Middle frontal gyrus (tissue), 1 donor: Measurements from ENCODE around the gene CELF4.
A peak's percentile ranks its signal among the peaks of the same experiment; 100 is the strongest.

Source experiments
- DNase-seq: peaks from one replicate; pipeline ENCODE4 v3.0.0-alpha.2; 2015; ENCODE audit warnings: low spot score; ENCODE audit errors: extremely low spot score

The CELF4 gene

DNA sequence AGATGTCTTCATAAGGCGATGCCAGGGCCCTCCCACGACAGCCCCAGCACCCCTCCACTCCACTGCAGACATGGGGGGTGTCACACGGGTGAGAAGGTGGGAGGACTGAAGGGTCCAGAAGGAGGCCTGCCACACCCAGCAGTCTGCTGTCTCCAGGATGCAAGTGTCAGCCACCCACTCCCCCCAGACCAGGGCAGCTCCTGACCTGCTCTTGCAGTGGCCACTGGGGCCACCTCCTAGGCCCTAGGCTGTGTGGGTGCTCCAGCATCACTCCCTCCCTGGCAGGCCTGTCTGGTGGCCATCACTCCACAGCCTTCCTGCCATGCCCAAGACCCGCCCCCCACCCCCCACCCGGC, 171.0 kb downstream of the CELF4 start:
- DNase-seq, result no peak

- peak; percentile 62 for DNase-seq
These were observed 171.5 kb downstream of the CELF4 start for GRCh38 chr18:37393945-37394609.

DNA sequence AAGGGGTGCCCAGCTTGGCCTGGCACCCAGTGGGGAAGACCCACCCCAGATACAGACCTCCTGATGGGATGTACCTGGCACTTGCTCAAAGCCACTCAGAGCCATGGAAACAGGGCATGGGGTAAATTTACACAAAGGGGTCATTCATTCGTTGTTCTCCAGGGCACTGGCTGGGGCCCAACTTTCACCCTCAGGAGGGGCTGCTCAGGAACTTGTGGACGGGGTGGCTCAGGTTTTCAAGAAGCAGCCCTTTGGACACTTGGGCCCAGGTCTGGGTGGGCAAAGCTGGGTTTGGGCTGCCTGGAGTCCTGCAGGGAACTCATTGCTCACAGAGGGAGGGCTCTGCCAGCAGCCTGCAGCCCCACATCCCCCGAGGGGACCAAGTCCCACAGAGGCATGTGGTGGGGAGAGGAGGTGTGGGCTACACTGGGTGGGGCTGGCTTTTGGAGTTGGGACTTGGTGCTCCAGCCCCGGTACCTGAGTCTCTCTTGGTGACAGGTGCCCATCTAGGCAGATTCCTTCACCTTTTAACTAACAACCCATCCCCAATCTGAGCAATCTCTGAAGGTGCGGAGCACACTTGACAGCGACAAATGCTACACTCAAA, 172.3 kb downstream of the CELF4 start:
- no peak for DNase-seq

DNA sequence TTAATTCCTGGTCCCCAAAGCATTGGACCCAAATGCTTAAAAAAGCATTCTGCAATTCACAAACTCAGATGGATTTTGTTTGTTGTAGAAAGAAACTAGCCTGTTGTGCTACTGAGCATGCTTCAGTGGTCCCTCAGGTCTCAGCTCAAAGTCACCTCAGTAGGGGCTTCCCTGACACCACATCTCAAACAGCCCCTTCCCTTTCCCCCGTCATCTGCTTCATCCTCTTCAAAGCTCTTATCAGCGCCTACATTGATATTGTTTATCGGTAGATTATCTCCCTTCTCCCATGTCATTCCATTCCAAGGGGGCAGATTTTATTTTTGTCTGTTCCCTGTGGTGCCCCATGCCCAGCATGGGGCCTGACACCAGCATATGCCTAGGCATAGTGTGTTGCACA, 172.9 kb downstream of the CELF4 start:
- DNase-seq, result no peak

- DNase-seq, result no peak
These were observed 173.7 kb downstream of the CELF4 start for GRCh38 chr18:37391698-37392548.

GRCh38 chr18:37391156-37391555, 174.4 kb downstream of the CELF4 start:
- DNase-seq, result no peak

GRCh38 chr18:37390687-37391086, 174.9 kb downstream of the CELF4 start:
- DNase-seq, result no peak

GRCh38 chr18:37389684-37390368, 175.8 kb downstream of the CELF4 start:
- DNase-seq, result no peak

GRCh38 chr18:37389041-37389440, 176.6 kb downstream of the CELF4 start:
- DNase-seq, result no peak

DNA sequence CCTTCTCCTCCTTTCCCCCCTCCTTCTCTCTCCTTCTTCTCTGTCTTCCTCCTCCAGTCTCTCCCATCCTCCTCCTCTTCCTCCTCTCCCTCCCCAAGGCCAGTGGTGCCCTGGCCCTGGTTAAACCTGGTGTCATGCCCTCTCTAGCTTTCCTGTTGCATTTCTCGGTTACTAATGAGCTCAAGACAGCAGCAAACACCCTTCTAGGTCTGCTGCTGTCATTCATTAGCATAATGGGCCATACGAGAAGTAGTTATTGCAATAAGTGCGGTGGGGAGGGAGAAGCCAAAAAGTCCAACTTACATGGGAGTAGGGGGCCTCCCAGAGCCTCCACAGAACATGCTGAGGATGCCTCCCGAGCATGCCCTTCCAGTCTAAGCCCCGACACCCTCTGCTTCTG, 177.2 kb downstream of the CELF4 start:
- no peak for DNase-seq

DNA sequence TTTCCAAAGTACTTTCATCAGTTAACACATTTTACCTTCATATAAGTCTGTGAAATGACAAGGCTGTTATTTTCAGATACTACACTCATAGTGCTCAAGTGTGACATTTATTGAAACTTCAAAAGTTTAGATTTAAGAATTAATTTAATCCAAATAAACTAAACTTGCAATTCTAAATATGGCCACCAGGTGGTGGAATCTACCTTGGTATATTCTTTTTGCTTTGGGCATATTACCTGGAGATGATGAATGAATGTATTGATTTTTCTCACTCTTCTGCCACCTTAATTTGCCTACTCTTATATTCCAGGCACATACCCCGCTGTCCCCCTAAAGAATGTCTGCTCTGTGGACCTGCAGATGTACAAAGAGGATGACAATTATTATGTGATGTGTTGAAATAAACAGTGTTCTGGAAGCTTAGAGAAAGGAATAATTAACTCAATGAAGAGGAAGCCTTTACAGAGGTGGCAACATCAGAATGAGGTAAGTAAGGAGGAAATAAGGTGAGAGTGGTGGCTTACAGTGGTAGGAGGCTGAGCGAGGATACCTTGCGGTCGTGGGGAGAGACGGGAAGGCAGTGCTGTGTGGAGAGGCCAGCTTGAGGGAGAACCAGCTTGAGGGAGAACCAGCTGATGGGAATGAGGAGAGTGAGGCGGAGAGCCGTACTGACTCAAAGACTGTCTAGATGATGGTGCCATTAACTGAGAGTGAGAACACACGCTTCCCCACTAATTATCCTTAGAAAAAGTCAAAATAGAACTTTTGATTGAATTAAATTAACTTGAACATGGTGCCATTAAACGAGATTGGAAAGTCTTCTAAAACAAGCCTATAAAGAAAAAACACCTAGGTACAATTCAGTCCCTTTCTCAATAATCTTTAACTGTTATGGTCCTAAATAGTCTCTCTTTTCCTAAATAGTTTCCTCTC, 179.5 kb downstream of the CELF4 start:
- no peak for DNase-seq

DNA sequence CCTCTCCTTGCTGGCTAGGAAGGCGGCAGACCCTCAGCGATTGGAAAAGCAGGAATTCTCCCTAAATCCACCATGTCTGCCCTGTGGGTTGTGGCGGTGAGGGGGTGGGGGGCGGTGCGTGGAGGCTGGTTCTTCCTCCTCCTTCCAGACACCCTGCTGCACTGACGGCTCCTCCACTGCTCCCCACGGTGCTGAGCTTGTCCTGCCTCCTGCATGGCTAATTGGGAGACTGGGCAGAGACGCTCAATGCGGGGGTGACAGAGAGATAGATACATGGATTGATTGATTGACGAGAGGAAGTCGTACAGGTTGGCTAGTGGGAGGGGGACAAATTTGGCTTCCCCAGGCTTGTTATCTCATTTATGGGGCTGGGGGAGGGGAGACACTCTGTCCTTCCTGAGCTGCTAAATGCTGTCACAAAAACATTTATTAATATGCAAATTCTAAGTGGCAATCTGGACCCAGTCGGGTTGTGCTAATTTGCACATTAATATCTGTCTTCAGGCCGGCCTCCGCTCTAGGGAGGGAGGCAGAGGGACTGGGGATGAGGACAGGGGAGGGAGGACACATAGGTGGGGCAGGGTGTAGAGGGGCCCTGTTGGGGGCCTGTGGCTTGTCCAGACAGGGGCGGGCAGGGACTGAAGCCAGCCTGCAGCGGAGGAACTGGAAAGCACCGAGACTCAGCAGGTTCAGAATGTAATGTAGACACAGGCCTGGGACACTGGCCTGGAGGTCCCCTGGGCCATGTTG, 181.6 kb downstream of the CELF4 start:
- no peak for DNase-seq

DNA sequence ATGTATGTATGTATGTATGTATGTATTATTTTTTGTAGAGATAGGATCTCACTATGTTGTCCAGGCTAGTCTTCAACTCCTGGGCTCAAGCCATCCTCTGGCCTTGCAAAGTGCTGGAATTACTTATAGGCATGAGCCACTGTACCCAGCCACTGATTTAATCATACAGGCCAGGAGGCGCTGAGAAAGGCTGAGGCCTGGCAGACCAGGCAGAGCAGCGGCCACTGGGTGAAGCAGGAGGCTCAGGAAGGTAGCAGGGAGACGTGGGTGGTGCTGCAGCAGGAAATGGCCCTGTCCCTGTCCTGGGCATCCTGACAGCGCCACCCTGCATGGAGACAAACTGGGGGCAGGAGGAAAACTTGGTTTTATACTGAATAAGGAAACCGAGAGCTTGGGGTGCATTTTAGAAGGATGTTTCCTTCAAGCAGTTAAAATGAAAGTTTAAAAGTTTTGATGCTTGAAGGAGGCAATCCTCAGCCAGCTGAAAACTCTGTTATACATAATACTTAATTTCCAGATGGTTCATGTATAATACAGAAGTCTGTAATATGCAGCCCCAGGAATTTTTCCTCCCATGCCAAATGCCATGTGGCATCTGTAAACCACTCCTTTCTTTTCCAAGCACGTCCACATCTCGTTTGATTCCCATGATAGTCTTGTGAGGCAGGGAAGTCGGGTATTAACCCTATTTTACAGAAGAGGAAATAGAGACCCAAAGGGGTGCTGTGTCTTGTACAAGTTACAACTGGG, 182.4 kb downstream of the CELF4 start:
- DNase-seq, result no peak

DNA sequence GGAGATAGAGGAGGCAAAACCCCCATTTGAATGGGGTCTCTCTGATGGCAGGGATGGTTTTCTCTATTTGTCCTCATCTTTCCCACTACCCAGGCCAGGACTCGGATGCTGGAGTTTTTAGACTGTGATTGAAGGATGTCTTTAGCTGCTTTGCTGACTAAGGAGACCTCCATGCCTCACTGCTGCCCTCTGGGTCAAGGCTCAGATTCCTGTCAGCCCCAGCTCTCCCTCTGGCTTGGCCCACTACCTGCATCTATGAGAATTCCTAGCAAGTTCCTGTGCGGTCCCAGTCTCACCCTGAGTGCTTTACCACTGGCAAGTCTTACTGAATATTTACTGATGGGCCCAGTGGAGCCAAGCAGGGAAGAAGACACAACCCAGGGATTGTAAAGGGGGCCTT, 184.0 kb downstream of the CELF4 start:
- no peak for DNase-seq

DNA sequence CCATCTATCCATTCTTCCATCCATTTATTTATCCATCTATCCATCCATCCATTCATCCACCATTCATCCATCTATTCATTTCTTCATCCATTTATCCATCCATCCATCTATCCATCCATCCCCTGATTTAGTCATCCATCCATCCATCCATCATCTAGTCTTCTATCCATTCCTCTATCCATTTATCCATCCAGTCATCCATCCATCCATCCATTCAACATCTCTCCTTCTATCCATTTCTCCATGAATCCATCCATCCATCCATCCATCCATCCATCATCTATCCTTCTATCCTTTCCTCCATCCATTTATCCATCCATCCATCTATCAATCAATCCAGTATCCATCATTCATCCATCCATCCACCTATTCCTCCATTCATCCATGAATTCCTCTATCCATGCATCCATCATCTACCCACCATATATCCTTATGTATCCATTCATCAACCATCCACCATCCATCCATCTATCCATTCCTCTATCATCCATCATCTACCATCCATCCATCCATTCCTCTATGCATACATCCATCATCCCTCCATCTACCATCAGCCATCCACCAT, 185.0 kb downstream of the CELF4 start:
- no peak for DNase-seq

DNA sequence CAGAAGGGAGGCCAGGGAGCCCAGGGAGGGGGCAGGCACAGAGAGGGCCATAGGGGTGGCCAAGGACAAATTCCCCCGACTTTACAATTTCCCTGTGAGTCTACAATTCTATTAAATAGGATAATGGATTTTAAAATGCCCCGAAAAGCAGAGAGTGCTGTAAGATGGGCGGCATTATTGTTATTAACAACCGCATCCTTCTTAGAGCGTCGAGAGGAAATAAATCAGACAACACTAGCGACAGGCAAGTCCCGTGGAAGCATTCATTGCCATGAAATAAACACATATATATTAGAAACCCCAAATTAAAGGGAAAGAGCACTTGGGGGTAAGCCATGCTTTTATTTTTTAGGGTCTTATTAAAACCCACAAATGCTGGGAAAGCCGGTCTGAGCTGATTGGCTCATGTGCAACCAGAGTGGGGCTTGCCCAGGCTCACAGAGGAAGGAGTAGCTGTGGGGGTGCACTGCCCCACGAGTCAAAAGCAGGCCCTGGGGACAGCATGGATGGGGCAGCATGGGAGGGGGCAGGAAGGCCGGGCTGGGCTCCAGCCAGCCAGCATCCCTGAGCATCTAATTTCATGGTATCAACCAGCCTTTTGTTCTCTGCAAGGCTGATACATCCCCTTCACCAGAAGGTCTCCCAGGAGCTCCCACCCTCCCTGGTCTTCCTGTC, 187.1 kb downstream of the CELF4 start:
- DNase-seq, result no peak

- DNase-seq, result no peak
These were observed 190.4 kb downstream of the CELF4 start for GRCh38 chr18:37375181-37375580.

DNA sequence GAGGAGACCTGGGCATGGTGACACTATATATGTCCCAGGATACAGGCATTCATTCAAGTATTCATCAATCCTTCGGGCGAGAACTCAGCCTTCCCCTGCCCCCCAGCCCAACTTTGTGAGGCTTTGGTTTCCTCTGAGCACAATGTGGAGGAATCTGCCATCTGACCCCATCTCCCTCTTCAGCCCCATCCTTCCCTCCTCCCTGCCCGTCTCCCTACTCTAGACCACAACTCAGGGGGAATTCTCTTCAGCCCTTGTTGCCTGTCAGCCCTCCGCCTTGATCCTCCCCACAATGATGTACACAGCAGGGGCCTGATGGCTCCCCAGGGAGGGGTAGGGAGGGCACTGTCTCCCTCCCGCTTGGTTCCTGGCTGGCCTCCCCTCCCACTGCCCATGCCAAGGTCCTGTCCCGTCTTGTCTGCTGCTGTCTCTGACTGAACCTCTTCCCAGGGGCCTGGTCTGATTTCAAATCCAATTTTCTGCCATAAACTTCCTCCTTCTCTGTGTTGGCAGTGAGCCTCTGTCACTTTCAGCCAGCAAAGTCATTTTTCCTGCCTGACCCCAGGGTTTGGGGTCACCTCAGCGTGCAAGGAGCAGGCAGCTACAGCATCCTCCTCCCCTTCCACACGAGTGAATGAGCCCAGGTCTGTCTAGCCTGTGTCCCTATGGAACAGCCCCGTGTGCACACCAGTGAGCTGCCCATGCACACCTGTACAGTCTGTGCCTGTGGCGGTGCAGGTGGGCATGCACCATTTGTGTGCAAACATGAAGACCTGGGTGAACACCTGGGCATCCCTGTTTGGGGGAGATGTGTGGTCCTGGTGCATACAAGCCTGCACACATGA, 197.3 kb downstream of the CELF4 start:
- no peak for DNase-seq
